H1 (cell line): ENCODE data around the gene ARHGAP22. TPM values are rescaled to one million over a fixed set of nuclear protein-coding genes. Genes with fewer than 3 reads are reported as not detected.

Experiments used
- CREB1 ChIP-seq: IDR thresholded peaks from 2 replicates; pipeline ENCODE4 v1.6.1; 2012; ENCODE audit warnings: inconsistent platforms
- GABPA ChIP-seq: IDR thresholded peaks from 2 replicates; pipeline ENCODE4 v1.6.1; 2011; ENCODE audit warnings: mild to moderate bottlenecking, low read length, moderate library complexity, borderline replicate concordance; ENCODE audit not compliant: insufficient read depth
- TAF1 ChIP-seq: IDR thresholded peaks from 2 replicates; pipeline ENCODE4 v1.6.1; 2011; ENCODE audit warnings: mild to moderate bottlenecking, low read depth, low read length
- polyA plus RNA-seq, 7 experiments: library from polyadenylated mRNA; depleted of rRNA in 3 of 7; stranded (reverse) in 5 of 7; unstranded in 2 of 7; fragments of >200 nt in 5 of 7; fragments of 200-250 nt in 2 of 7; gene quantifications; 1 replicate in 5 of 7; 2 replicates in 1 of 7; 4 replicates in 1 of 7; pipeline versions ENCODE4 v1.2.1 to v1.2.3, GENCODE V29; 2011 to 2013; ENCODE audit warnings: missing spikeins in 2 of 7, mixed read lengths in 2 of 7
- total RNA-seq: library from RNA; stranded (reverse); fragmentation: NEBNext Ultra II Directional; extraction: Animal tissue kit (Norgen Biotek cat#: 25700); gene quantifications from 2 replicates; pipeline ENCODE4 v1.2.1, GENCODE V29; 2021

Gene ARHGAP22
- total and polyA plus RNA-seq, 2 of the 8 experiments (the other 6 are each of a cell fraction or from before 2014, with no cell fraction given), result 3.6 to 11.2 TPM

DNA sequence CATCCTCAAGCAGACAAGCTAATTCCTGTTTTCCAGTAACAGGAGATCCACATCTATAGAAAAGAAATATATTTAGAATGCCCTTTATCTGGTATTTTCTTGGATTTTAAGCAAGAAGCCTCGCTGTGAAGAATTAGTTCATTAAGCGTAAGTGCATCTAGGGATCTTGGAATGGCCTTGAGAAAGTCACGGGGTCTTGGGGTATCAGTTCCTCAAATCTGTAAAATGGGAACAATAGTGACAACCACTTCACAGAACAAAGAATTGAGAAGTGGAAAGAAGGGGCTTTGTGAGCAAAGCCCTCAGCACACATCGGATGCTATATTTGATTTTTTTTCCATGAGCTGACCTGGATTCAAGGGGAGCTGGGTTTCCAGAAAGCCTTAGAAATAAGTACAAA is 47.5 kb upstream of the ARHGAP22 start (continued):
- TF ChIP-seq TAF1, result no peak
- no peak for TF ChIP-seq GABPA
- no peak for TF ChIP-seq CREB1
